Measurements from ENCODE around the gene TENT4A. TPM values are rescaled to one million over a fixed set of nuclear protein-coding genes. Genes with fewer than 3 reads are reported as not detected.

TENT4A gene
- total RNA-seq, 6 donors from 2014 or later, result 19.7 to 44.0 (median 27.3) TPM

DNA sequence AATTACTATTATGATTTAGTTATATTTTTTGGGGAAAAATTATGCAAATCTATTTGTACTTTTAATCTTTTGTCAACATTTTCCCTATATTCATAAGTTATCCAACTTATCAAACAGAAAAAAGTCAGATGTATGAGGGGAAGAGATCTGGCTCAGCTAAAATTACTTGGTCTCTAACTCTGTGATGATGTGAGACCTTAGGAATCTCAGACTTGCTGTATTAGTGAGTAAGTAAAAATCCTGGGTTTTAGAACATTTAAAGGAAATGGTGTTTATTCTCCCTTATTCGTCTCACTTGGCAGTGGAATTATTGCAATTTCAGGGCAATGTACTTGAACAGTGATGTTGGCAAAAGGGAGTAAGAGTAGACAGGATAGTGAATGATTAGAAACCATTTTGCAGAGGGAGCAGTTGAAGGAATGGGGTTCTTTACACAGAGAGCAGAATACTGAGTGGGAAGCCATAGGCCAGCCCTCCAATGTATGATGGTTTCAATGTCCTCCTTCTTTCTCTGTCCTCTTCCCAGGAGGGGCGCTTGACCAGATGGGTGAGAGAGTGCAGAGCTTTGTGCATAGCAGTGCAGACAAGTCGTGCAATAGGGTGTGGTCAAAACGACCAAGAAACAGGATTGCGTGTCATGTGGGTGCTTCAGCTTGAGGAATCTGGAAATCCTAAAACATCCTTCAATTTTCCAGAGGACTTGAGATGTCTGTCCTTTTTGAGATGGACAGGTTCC, 91.7 kb downstream of the TENT4A start:
- Histone ChIP-seq H3K36me3 (no peaks in the 10 kb centered on the region), H3K9me3 (peaks cover 0 to 5% (median 0%) of the 10 kb centered on the region in 4 donors), H3K27ac (no peak overlapping the region), H3K4me1 (no peaks in the 10 kb centered on the region), H3K27me3 (no peaks in the 10 kb centered on the region), H3K4me3 (no peak overlapping the region)
- TF ChIP-seq, protein P1, sequence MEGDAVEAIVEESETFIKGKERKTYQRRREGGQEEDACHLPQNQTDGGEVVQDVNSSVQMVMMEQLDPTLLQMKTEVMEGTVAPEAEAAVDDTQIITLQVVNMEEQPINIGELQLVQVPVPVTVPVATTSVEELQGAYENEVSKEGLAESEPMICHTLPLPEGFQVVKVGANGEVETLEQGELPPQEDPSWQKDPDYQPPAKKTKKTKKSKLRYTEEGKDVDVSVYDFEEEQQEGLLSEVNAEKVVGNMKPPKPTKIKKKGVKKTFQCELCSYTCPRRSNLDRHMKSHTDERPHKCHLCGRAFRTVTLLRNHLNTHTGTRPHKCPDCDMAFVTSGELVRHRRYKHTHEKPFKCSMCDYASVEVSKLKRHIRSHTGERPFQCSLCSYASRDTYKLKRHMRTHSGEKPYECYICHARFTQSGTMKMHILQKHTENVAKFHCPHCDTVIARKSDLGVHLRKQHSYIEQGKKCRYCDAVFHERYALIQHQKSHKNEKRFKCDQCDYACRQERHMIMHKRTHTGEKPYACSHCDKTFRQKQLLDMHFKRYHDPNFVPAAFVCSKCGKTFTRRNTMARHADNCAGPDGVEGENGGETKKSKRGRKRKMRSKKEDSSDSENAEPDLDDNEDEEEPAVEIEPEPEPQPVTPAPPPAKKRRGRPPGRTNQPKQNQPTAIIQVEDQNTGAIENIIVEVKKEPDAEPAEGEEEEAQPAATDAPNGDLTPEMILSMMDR (IDR thresholded peaks at IDR 0.05), result no peak
- TF ChIP-seq EP300 (IDR thresholded peaks at IDR 0.05) (no peak), POLR2A (IDR thresholded peaks at IDR 0.05) (no peak), POLR2AphosphoS5 (IDR thresholded peaks at IDR 0.05) (no peak)
- DNase-seq, result no peak
- peak; percentile 55 to 56 for ATAC-seq (ENCODE audit: low FRiP score in 2 of 2)
- WGBS, 2 donors, result 57 to 64% methylated on average over 5 of the region's 5 CpGs

DNA sequence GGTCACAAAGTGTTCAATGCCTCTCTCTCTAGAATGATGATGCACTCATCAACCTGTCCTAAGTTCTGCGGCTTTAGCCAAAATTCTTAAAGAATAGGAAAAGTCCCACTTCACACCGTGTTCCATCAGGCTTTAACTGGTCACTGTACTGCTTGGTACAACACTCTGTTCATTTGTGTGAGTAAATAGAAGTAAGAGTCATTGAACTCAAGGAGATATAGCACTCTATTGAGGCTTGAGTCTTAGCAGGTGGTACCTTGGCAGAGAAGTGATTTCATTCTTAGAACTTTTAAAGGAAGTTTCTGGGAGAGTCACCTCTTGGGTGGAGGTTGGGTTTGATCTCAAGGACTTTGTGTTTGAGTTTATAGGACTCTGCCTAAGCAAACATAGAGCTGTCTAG, 92.6 kb downstream of the TENT4A start:
- DNase-seq, result no peak
- Histone ChIP-seq H3K9me3 (peaks cover 0 to 5% (median 0%) of the 10 kb centered on the region in 4 donors), H3K4me1 (no peaks in the 10 kb centered on the region), H3K4me3 (no peak overlapping the region), H3K36me3 (no peaks in the 10 kb centered on the region), H3K27ac (no peak overlapping the region), H3K27me3 (no peaks in the 10 kb centered on the region)
- WGBS, 2 donors, result 56 to 77% methylated on average over 2 of the region's 2 CpGs
- TF ChIP-seq, protein P1 (IDR thresholded peaks at IDR 0.05), result no peak
- TF ChIP-seq POLR2A (IDR thresholded peaks at IDR 0.05) (no peak), EP300 (IDR thresholded peaks at IDR 0.05) (peak in 1 of 4 donors; percentile 25)
- peak in 1 of 2 donors; percentile 83 for ATAC-seq (ENCODE audit: low FRiP score in 2 of 2)

Other genes starting within 250 kb of the TENT4A start
- 10 to 100 TPM; 41.9 to 92.2 (median 52.2) TPM for gene NSUN2, start 80.4 kb upstream of the TENT4A start, total RNA-seq
- gene SRD5A1, start 80.0 kb upstream of the TENT4A start, total RNA-seq, result 10 to 100 TPM in 2 of 6 donors, 1 to 10 TPM in 4; 3.1 to 10.8 (median 8.8) TPM

Measured in upper lobe of left lung (tissue), 6 donors.